ENCODE results near the gene TUBB8. TPM values are rescaled to one million over a fixed set of nuclear protein-coding genes. Genes with fewer than 3 reads are reported as not detected.

TUBB8 gene
- total and polyA plus RNA-seq, 10 of the 15 experiments (the other 5 are each of a cell fraction or from before 2014, with no cell fraction given), result not detected

DNA sequence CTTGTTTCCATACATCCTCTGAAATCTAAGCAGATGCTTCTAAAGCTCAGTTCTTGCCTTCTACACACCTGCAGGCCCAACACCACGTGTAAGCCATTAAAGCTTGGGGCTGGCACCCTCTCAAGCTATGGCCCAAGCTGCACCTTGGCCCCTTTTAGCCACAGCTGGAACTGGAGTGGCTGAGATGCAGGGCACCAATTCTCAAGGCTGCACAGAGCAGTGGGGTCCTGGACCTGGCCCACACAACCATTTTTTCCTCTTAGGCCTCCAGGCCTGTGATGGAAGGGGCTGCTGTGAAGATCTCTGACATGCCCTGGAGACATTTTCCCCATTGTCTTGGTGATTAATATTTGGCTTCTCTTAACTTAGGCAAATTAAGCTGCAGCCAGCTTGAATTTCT lies 47.4 kb upstream of the TUBB8 start:
- no peak overlapping the region for H3K4me3 ChIP-seq
- no peaks in the 10 kb centered on the region for H3K79me2 ChIP-seq (ENCODE audit: control insufficient read depth, insufficient read depth, low read length)
- TF ChIP-seq TARDBP (IDR thresholded peaks at IDR 0.05; ENCODE audit: borderline replicate concordance), result no peak
- WGBS (ENCODE audit: insufficient coverage, insufficient replicate concordance, low lambda C conversion rate, missing lambda C conversion rate), result 0% methylated on average over 1 of the region's 1 CpG
- ChIA-PET POLR2A (no interaction called here), CTCF (no interaction called here), RAD21 (ENCODE audit: unreplicated experiment) (no interaction called here), SMC1A (ENCODE audit: uncharacterized antibody, unreplicated experiment) (no interaction called here)
- no peak for ATAC-seq
- no peak overlapping the region for H2AFZ ChIP-seq (ENCODE audit: control insufficient read depth, low read depth, low read length)
- H3K9ac ChIP-seq (ENCODE audit: control insufficient read depth, insufficient read depth, low read length), result no peak overlapping the region
- no peak for FAIRE-seq
- no TSS peak for BruUV-seq (replicated peaks)
- no peaks in the 10 kb centered on the region; the same call in 2 of the 3 replicates for H3K9me3 ChIP-seq (replicated peaks; ENCODE audit: control insufficient read depth, insufficient read depth, low read length)
- H3K4me1 ChIP-seq (ENCODE audit: control insufficient read depth, insufficient read depth, low read length), result no peaks in the 10 kb centered on the region
- H3K36me3 ChIP-seq (ENCODE audit: control insufficient read depth in 2 of 2, insufficient read depth in 2 of 2, low read length in 1 of 2), result no peaks in the 10 kb centered on the region
- DNase-seq (ENCODE audit: low read depth, low spot score), result no peak
- H4K20me1 ChIP-seq (ENCODE audit: control insufficient read depth, insufficient read depth), result no peaks in the 10 kb centered on the region
- intact Hi-C loops (cut with micrococcal nuclease; ENCODE audit: unreplicated experiment), result no loop called here
- in situ Hi-C loops (cut with MboI), result no loop called here
- no peak overlapping the region for H3K27ac ChIP-seq (ENCODE audit: control insufficient read depth, insufficient read depth)
- H3K4me2 ChIP-seq (ENCODE audit: control insufficient read depth, insufficient read depth), result no peak overlapping the region
- no peaks in the 10 kb centered on the region for H3K27me3 ChIP-seq (replicated peaks in 1 of 2; ENCODE audit: control insufficient read depth in 2 of 2, insufficient read depth in 2 of 2, low read length in 1 of 2)

DNA sequence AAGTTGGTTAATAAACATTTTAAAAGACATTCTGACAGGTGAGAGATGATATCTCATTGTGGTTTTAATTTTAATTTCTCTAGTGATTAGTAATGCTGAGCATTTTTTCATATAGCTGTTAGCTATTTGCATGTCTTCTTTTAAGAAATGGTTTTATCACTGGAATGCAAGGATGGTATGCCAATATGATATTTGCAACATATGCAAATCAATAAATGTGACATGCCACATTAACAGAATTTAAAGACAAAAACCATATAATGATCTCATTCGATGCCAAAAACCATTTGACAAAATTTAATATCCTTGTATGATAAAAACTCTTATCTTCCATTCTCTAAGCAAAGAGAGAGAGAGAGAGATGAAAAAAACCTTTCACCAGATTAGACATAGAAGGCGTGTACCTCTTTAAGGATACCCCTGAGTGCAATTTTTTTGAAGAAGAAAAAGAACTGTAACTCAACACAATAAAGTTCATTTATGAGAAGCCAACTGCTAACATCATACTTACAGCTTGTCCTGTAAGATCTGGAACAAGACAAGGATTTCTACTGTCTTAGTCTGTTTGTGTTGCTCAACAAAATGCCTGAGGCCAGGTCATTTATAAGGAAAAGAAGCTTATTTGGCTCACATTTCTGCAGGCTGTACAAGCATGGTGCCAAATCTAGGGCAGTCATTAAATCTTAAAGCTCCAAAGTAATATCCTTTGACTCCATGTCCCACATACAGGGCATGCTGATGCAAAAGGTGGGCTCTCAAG lies 46.4 kb upstream of the TUBB8 start:
- 0% methylated on average over 2 of the region's 2 CpGs for WGBS (ENCODE audit: insufficient coverage, insufficient replicate concordance, low lambda C conversion rate, missing lambda C conversion rate)
- POLR2A ChIA-PET, result no interaction called here
- FAIRE-seq, result no peak

More for the DNA sequence above, 46.4 kb upstream of the TUBB8 start:
- Histone ChIP-seq H3K27me3 (replicated peaks in 1 of 2; ENCODE audit: control insufficient read depth in 2 of 2, insufficient read depth in 2 of 2, low read length in 1 of 2) (no peaks in the 10 kb centered on the region), H4K20me1 (ENCODE audit: control insufficient read depth, insufficient read depth) (no peaks in the 10 kb centered on the region), H3K9me3 (replicated peaks; ENCODE audit: control insufficient read depth, insufficient read depth, low read length) (no peaks in the 10 kb centered on the region; the same call in 2 of the 3 replicates), H3K36me3 (ENCODE audit: control insufficient read depth in 2 of 2, insufficient read depth in 2 of 2, low read length in 1 of 2) (no peaks in the 10 kb centered on the region), H2AFZ (ENCODE audit: control insufficient read depth, low read depth, low read length) (no peak overlapping the region), H3K4me3 (no peak overlapping the region), H3K4me2 (ENCODE audit: control insufficient read depth, insufficient read depth) (no peak overlapping the region), H3K9ac (ENCODE audit: control insufficient read depth, insufficient read depth, low read length) (no peak overlapping the region), H3K79me2 (ENCODE audit: control insufficient read depth, insufficient read depth, low read length) (no peaks in the 10 kb centered on the region), H3K27ac (ENCODE audit: control insufficient read depth, insufficient read depth) (no peak overlapping the region), H3K4me1 (ENCODE audit: control insufficient read depth, insufficient read depth, low read length) (no peaks in the 10 kb centered on the region)
- ChIA-PET SMC1A (ENCODE audit: uncharacterized antibody, unreplicated experiment) (no interaction called here), CTCF (no interaction called here), RAD21 (ENCODE audit: unreplicated experiment) (no interaction called here)
- no peak for ATAC-seq
- intact Hi-C loops (cut with micrococcal nuclease; ENCODE audit: unreplicated experiment), result no loop called here
- in situ Hi-C loops (cut with MboI), result no loop called here
- BruUV-seq (replicated peaks), result no TSS peak
- TF ChIP-seq BRCA1 (IDR thresholded peaks at IDR 0.05; ENCODE audit: low read depth, low read length), result no peak
- TF ChIP-seq BACH1 (IDR thresholded peaks at IDR 0.05; ENCODE audit: borderline replicate concordance), result no peak
- no peak for TF ChIP-seq ATF7 (IDR thresholded peaks at IDR 0.05; ENCODE audit: low read depth)
- TF ChIP-seq, protein P1, sequence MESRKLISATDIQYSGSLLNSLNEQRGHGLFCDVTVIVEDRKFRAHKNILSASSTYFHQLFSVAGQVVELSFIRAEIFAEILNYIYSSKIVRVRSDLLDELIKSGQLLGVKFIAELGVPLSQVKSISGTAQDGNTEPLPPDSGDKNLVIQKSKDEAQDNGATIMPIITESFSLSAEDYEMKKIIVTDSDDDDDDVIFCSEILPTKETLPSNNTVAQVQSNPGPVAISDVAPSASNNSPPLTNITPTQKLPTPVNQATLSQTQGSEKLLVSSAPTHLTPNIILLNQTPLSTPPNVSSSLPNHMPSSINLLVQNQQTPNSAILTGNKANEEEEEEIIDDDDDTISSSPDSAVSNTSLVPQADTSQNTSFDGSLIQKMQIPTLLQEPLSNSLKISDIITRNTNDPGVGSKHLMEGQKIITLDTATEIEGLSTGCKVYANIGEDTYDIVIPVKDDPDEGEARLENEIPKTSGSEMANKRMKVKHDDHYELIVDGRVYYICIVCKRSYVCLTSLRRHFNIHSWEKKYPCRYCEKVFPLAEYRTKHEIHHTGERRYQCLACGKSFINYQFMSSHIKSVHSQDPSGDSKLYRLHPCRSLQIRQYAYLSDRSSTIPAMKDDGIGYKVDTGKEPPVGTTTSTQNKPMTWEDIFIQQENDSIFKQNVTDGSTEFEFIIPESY (IDR thresholded peaks at IDR 0.05), result no peak
- TF ChIP-seq ZNF207 (IDR thresholded peaks at IDR 0.05; ENCODE audit: borderline replicate concordance), result no peak
- no peak for TF ChIP-seq NBN (IDR thresholded peaks at IDR 0.05)
- TF ChIP-seq KDM1A (IDR thresholded peaks at IDR 0.05; ENCODE audit: borderline replicate concordance), result no peak
- TF ChIP-seq NFYB (IDR thresholded peaks at IDR 0.05; ENCODE audit: insufficient read depth, low read depth, low read length), result no peak
- no peak for TF ChIP-seq MEF2A (IDR thresholded peaks at IDR 0.05; ENCODE audit: insufficient read depth, low read depth, low read length)
- TF ChIP-seq PML (IDR thresholded peaks at IDR 0.05; ENCODE audit: low read length), result no peak
- no peak for TF ChIP-seq ASH2L (IDR thresholded peaks at IDR 0.05; ENCODE audit: borderline replicate concordance, low read depth)
- no peak for TF ChIP-seq IKZF2 (IDR thresholded peaks at IDR 0.05)
- no peak for TF ChIP-seq SMC3 (IDR thresholded peaks at IDR 0.05; ENCODE audit: borderline replicate concordance, low read length)
- no peak for TF ChIP-seq RBBP5 (conservative IDR thresholded peaks at IDR 0.05)
- TF ChIP-seq PBX3 (IDR thresholded peaks at IDR 0.05; ENCODE audit: insufficient replicate concordance, low read depth, low read length), result no peak
- DNase-seq (ENCODE audit: low read depth, low spot score), result no peak

Measured in GM12878 (cell line).